GM12874 (cell line): ENCODE measurements around the gene GDF3.

Experiments used
- TF ChIP-seq, protein P1 (sequence below): IDR thresholded peaks from 2 replicates; pipeline ENCODE4 v1.5.1; 2011; ENCODE audit warnings: low read depth, mild to moderate bottlenecking, control low read depth, low read length, moderate library complexity; ENCODE audit not compliant: insufficient read depth

GDF3 gene

DNA sequence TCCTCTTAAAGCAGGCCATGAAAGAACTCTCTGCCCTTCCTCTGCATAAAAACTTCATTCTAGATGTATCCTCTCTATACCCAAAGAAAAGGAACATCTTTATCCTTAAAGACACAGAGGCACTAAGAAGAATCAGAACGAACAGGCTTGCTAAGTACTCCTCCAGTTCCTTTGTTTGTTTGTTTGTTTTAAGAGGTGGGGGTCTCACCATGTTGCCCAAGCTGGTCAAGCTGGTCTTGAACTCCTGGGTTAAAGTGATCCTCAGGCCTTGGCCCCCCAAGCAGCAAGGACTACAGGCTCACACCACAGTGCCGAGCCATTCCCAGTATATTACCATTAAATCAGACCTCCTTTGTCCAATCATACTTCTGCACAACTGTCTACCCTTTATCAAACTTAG lies 14.0 kb downstream of the GDF3 start:
- TF ChIP-seq, protein P1, sequence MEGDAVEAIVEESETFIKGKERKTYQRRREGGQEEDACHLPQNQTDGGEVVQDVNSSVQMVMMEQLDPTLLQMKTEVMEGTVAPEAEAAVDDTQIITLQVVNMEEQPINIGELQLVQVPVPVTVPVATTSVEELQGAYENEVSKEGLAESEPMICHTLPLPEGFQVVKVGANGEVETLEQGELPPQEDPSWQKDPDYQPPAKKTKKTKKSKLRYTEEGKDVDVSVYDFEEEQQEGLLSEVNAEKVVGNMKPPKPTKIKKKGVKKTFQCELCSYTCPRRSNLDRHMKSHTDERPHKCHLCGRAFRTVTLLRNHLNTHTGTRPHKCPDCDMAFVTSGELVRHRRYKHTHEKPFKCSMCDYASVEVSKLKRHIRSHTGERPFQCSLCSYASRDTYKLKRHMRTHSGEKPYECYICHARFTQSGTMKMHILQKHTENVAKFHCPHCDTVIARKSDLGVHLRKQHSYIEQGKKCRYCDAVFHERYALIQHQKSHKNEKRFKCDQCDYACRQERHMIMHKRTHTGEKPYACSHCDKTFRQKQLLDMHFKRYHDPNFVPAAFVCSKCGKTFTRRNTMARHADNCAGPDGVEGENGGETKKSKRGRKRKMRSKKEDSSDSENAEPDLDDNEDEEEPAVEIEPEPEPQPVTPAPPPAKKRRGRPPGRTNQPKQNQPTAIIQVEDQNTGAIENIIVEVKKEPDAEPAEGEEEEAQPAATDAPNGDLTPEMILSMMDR: no peak

DNA sequence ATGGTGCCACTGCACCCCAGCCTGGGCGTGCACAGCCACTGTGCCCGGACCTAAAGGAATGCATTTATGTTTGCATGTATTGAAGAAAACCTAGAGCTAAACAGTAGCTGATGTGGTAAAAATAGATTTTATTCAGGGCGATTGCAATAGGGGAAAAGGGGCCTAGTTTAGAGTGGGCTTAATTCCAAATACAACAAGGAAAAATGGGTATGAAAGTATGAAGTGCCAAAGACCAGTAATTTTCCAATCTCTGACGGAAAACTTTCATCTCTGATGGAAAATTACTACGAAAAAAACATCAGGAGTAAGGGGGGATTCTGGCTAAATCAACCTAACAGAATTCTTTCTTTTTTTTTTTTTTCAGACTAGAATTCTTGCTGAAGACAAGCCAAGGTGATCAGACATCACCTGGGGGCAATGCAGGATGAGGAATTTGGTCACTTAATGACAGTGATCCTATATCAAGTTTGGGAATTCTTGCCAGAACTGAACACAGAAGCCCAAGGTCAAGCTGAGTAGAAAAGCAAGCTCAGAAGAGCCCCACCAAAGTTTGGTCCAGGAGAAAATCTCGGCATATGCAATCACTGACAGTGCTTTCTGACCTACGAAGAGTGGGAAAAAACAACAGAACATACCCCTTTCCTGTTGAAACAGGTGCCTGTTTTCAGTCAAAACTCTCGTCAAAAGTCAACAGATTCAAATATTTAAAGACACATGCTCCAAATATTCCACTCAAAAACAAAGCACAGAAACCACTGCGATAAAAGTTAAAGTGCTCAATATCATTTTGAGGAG lies 16.1 kb downstream of the GDF3 start:
- TF ChIP-seq, protein P1: no peak

DNA sequence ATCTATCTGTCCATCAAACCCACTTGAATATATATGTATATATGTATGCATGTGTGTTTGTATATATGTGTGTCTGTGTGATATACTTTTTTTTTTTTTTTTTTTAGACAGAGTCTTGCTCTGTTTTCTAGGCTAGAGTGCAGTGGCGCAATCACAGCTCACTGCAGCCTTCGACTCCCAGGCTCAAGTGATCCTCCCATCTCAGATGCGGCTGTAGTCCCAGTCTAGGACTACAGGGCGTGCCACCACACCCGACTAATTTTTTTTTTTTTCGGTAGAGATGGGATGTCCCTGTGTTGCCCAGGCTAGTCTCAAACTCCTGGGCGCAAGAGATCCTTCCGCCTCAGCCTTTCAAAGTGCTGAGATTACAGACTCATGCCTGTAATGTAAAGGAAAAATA lies 16.8 kb downstream of the GDF3 start:
- TF ChIP-seq, protein P1: no peak

DNA sequence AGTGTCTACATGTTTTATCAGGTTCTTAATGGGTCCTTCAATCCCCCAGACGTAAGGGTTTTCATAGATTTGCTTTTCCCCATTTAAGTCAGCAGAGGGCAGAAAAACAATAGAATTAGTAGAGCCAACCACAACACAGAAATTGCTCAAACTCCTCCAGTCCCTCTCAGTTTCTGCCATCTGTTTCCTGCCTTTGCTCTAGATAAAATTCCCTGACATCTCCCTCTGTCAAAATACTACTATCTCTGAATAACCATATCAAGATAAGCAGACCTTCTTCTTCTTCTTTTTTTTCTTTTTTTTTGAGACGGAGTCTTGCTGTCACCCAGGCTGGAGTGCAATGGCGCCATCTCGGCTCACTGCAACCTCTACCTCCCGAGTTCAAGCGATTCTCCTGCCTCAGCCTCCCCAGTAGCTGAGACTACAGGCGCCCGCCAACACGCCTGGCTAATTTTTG lies 18.1 kb downstream of the GDF3 start:
- TF ChIP-seq, protein P1: peak; percentile 24; the same call in 1 of the 2 replicates

DNA sequence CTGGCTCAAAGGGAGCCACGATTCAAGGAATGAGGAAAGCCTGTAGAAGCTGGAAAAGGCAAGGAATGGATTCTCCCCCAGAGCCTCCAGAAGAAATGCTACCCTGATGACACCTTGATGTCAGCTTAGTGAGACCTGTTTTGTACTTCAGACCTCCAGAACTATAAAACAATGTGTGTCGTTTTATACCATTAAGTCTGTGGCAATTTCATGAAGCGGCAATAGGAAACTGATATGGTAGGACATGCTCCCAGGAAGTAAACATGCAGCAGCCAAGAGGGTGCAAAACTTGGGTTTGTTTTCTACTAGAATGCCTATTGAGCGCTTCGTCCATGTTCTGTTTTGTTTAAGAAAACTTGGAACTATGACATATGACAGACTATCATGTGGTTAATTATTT lies 27.4 kb downstream of the GDF3 start:
- TF ChIP-seq, protein P1: no peak

DNA sequence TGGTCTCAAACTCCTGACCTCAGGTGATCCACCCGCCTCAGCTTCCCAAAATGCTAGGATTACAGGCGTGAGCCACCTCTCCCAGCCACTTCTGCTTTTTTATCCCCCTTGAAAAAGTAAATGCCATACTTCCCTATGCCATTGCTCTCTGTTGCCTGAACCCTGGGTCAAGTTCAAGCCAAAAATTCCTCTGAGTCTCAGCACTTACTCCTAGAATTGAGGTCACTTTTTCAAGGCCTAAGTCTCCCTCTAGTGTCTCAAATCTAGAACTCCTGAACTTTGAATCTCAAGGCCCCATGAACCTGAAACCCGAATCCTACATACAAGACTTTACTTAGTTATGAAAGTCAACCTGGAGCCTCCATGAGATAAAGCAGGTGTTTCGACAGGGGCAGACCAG lies 28.4 kb downstream of the GDF3 start:
- TF ChIP-seq, protein P1: 0 out of 2 replicates have a peak, but pooled peaks have one; percentile 11

DNA sequence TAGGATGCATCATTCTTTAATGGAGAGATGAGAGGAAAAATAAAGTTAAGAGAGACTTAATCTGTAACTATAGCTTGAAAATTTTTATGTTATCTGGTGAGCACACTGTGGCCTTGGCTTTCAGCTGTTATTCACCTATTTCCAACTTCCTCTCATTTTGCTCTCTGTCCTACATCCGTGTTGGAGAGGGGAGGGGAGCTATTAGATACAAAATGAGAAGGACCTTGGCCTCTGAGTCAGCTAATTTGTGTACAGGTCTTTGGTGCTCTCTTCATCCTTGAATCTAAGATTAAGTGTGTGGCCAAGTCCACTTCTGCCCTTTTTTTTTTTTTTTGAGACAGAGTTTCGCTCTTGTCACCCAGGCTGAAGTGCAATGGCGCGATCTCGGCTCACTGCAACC lies 29.0 kb downstream of the GDF3 start:
- TF ChIP-seq, protein P1: no peak
